H1 (cell line): ENCODE data around the gene ZNF791.

Experiments
- EZH2 ChIP-seq: fragments of 200-600 bp; sonication (generic); IDR thresholded peaks from 2 replicates; pipeline ENCODE4 v1.7.1; 2012; ENCODE audit warnings: low read depth, mild to moderate bottlenecking, moderate library complexity, low read length, inconsistent platforms; ENCODE audit not compliant: severe bottlenecking
- RXRA ChIP-seq: IDR thresholded peaks from 2 replicates; pipeline ENCODE4 v1.6.1; 2011; ENCODE audit warnings: low read depth, mild to moderate bottlenecking, low read length, moderate library complexity; ENCODE audit not compliant: insufficient read depth
- SP1 ChIP-seq: IDR thresholded peaks from 2 replicates; pipeline ENCODE4 v1.6.1; 2011; ENCODE audit warnings: low read depth, low read length
- TF ChIP-seq, protein P1 (sequence below): IDR thresholded peaks from 2 replicates; pipeline ENCODE4 v1.6.1; 2011; ENCODE audit warnings: low read depth, mild to moderate bottlenecking, low read length; ENCODE audit not compliant: insufficient read depth
- TF ChIP-seq, protein P2 (sequence below), 3 experiments: IDR thresholded peaks; 1 replicate in 2 of 3; 2 replicates in 1 of 3; pipeline versions ENCODE4 v1.5.1 to v1.6.1; 2011; ENCODE audit warnings: low read length in 3 of 3, mild to moderate bottlenecking in 3 of 3, inconsistent platforms in 2 of 3, low read depth in 1 of 3, moderate library complexity in 1 of 3; ENCODE audit not compliant: insufficient read depth in 1 of 3; ENCODE audit errors: control extremely low read depth in 1 of 3
- TF ChIP-seq, protein P3 (sequence below): IDR thresholded peaks from 2 replicates; pipeline ENCODE4 v1.6.1; 2011; ENCODE audit warnings: low read length, improper control_type of control experiment

DNA sequence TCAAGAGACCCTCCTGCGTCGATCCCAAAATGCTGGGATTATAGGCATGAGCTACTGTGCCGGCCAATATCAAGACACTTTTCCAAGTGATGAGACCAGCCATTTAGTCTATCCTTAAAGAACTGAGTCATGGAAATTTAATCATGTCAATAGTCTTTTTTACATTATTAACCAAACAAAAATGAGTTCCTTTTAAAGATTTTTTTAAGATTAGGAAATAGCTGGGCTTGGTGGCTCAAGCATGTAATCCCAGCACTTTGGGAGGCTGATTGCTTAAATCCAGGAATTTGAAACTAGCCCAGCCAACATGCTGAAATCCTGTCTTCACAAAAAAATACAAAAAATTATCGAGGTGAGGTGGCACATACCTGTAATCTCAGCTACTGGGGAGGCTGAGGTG is 42.8 kb upstream of the ZNF791 start:
- TF ChIP-seq, protein P1, sequence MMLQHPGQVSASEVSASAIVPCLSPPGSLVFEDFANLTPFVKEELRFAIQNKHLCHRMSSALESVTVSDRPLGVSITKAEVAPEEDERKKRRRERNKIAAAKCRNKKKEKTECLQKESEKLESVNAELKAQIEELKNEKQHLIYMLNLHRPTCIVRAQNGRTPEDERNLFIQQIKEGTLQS: no peak
- no peak for TF ChIP-seq EZH2
- TF ChIP-seq, protein P2, sequence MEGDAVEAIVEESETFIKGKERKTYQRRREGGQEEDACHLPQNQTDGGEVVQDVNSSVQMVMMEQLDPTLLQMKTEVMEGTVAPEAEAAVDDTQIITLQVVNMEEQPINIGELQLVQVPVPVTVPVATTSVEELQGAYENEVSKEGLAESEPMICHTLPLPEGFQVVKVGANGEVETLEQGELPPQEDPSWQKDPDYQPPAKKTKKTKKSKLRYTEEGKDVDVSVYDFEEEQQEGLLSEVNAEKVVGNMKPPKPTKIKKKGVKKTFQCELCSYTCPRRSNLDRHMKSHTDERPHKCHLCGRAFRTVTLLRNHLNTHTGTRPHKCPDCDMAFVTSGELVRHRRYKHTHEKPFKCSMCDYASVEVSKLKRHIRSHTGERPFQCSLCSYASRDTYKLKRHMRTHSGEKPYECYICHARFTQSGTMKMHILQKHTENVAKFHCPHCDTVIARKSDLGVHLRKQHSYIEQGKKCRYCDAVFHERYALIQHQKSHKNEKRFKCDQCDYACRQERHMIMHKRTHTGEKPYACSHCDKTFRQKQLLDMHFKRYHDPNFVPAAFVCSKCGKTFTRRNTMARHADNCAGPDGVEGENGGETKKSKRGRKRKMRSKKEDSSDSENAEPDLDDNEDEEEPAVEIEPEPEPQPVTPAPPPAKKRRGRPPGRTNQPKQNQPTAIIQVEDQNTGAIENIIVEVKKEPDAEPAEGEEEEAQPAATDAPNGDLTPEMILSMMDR (IDR thresholded peaks at IDR 0.05; ENCODE audit: control extremely low read depth in 1 of 3, insufficient read depth in 1 of 3, low read depth in 1 of 3, low read length in 3 of 3): no peak
- TF ChIP-seq SP1: no peak
- TF ChIP-seq, protein P3, sequence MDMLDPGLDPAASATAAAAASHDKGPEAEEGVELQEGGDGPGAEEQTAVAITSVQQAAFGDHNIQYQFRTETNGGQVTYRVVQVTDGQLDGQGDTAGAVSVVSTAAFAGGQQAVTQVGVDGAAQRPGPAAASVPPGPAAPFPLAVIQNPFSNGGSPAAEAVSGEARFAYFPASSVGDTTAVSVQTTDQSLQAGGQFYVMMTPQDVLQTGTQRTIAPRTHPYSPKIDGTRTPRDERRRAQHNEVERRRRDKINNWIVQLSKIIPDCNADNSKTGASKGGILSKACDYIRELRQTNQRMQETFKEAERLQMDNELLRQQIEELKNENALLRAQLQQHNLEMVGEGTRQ: no peak
- no peak for TF ChIP-seq RXRA
